ENCODE results near the gene SH3RF1.

The SH3RF1 gene

GRCh38 chr4:169220447-169220846 is 50.3 kb downstream of the SH3RF1 start:
- FAIRE-seq (no peak), DNase-seq (ENCODE audit: insufficient read length, low spot score) (no peak)
- TF ChIP-seq PAX5 (IDR thresholded peaks at IDR 0.05; ENCODE audit: insufficient read depth, low read length, severe bottlenecking), result no peak
- no peak for TF ChIP-seq POU2F2 (IDR thresholded peaks at IDR 0.05; ENCODE audit: low read depth, low read length)
- TF ChIP-seq POLR2AphosphoS5 (IDR thresholded peaks at IDR 0.05; ENCODE audit: low read depth, low read length), result no peak
- no peak for TF ChIP-seq SPI1 (IDR thresholded peaks at IDR 0.05; ENCODE audit: low read depth, low read length)
- no peak for TF ChIP-seq POLR2A (IDR thresholded peaks at IDR 0.05; ENCODE audit: low read depth, low read length)
- TF ChIP-seq TAF1 (IDR thresholded peaks at IDR 0.05; ENCODE audit: low read depth, low read length), result no peak

DNA sequence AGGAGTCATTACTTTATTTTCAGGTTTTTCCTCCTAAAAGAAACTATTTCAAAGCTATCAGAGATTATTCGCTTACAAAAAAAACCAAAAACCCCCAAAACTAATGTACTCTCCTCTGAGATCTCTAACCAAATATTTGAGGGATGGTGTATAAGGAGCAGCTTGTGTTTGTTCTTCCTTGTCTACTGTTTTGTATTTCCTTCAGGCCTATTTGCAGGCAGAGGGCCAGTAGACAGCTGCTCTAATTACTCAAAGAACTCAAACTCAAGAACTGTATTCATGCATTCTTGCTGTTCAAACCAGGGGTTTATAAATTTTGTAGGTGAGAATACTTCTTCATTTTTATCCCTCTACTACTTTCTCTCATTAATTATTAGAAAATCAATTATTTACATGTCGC is 51.3 kb downstream of the SH3RF1 start:
- TF ChIP-seq POLR2AphosphoS5 (IDR thresholded peaks at IDR 0.05; ENCODE audit: low read depth, low read length) (no peak), PAX5 (IDR thresholded peaks at IDR 0.05; ENCODE audit: insufficient read depth, low read length, severe bottlenecking) (no peak)
- DNase-seq (ENCODE audit: insufficient read length, low spot score), result no peak
- no peak for FAIRE-seq

- DNase-seq (ENCODE audit: insufficient read length, low spot score) (no peak), FAIRE-seq (peak; percentile 95)
- TF ChIP-seq PAX5 (IDR thresholded peaks at IDR 0.05; ENCODE audit: insufficient read depth, low read length, severe bottlenecking) (peak; percentile 63), POU2F2 (IDR thresholded peaks at IDR 0.05; ENCODE audit: low read depth, low read length) (no peak)
These were observed 55.1 kb downstream of the SH3RF1 start for GRCh38 chr4:169215656-169216055.

- no peak for FAIRE-seq
- no peak for TF ChIP-seq POU2F2 (IDR thresholded peaks at IDR 0.05; ENCODE audit: low read depth, low read length)
- no peak for TF ChIP-seq POLR2A (IDR thresholded peaks at IDR 0.05; ENCODE audit: low read depth, low read length)
- no peak for TF ChIP-seq SPI1 (IDR thresholded peaks at IDR 0.05; ENCODE audit: low read depth, low read length)
- no peak for TF ChIP-seq POLR2AphosphoS5 (IDR thresholded peaks at IDR 0.05; ENCODE audit: low read depth, low read length)
- no peak for TF ChIP-seq TAF1 (IDR thresholded peaks at IDR 0.05; ENCODE audit: low read depth, low read length)
- no peak for TF ChIP-seq PAX5 (IDR thresholded peaks at IDR 0.05; ENCODE audit: insufficient read depth, low read length, severe bottlenecking)
- no peak for DNase-seq (ENCODE audit: insufficient read length, low spot score)
These were observed 57.8 kb downstream of the SH3RF1 start for GRCh38 chr4:169212981-169213380.

- FAIRE-seq, result no peak
These were observed 60.1 kb downstream of the SH3RF1 start for GRCh38 chr4:169210504-169211118.

GRCh38 chr4:169209388-169209883 is 61.3 kb downstream of the SH3RF1 start:
- TF ChIP-seq SPI1 (IDR thresholded peaks at IDR 0.05; ENCODE audit: low read depth, low read length) (no peak), POU2F2 (IDR thresholded peaks at IDR 0.05; ENCODE audit: low read depth, low read length) (no peak), PAX5 (IDR thresholded peaks at IDR 0.05; ENCODE audit: insufficient read depth, low read length, severe bottlenecking) (no peak), TAF1 (IDR thresholded peaks at IDR 0.05; ENCODE audit: low read depth, low read length) (no peak), POLR2A (IDR thresholded peaks at IDR 0.05; ENCODE audit: low read depth, low read length) (no peak), POLR2AphosphoS5 (IDR thresholded peaks at IDR 0.05; ENCODE audit: low read depth, low read length) (no peak)
- no peak for DNase-seq (ENCODE audit: insufficient read length, low spot score)
- no peak for FAIRE-seq

More at GRCh38 chr4:169210504-169211118, 60.1 kb downstream of the SH3RF1 start:
- no peak for TF ChIP-seq TAF1 (IDR thresholded peaks at IDR 0.05; ENCODE audit: low read depth, low read length)
- peak; percentile 75; the same call in 1 of the 2 replicates for TF ChIP-seq POU2F2 (IDR thresholded peaks at IDR 0.05; ENCODE audit: low read depth, low read length)
- TF ChIP-seq SPI1 (IDR thresholded peaks at IDR 0.05; ENCODE audit: low read depth, low read length), result peak; percentile 70
- DNase-seq (ENCODE audit: insufficient read length, low spot score), result no peak

DNA sequence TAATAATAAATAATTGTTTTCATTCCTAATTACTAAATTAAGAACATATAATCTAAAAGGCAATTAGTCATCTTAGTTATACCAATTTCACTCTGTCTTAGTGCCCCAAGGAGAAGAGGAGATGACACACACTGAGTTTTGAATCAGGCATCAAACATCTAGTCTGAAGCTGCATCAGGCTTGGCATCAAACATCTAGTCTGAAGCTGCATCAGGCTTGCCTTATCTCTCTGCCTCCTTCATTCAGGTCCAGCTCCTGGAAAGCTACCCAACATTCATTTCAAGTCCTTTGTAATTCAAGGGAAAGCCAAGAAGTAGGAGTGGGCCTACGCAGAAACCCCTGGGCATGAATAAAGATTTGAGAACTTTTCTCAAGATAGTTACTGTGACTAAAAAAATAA is 62.2 kb downstream of the SH3RF1 start:
- no peak for FAIRE-seq
- TF ChIP-seq POLR2A (IDR thresholded peaks at IDR 0.05; ENCODE audit: low read depth, low read length) (no peak), PAX5 (IDR thresholded peaks at IDR 0.05; ENCODE audit: insufficient read depth, low read length, severe bottlenecking) (no peak), TAF1 (IDR thresholded peaks at IDR 0.05; ENCODE audit: low read depth, low read length) (no peak), POU2F2 (IDR thresholded peaks at IDR 0.05; ENCODE audit: low read depth, low read length) (no peak), SPI1 (IDR thresholded peaks at IDR 0.05; ENCODE audit: low read depth, low read length) (no peak), POLR2AphosphoS5 (IDR thresholded peaks at IDR 0.05; ENCODE audit: low read depth, low read length) (no peak)
- DNase-seq (ENCODE audit: insufficient read length, low spot score), result no peak

- TF ChIP-seq TAF1 (IDR thresholded peaks at IDR 0.05; ENCODE audit: low read depth, low read length), result no peak
- TF ChIP-seq SPI1 (IDR thresholded peaks at IDR 0.05; ENCODE audit: low read depth, low read length), result no peak
- TF ChIP-seq POLR2A (IDR thresholded peaks at IDR 0.05; ENCODE audit: low read depth, low read length), result no peak
- no peak for TF ChIP-seq PAX5 (IDR thresholded peaks at IDR 0.05; ENCODE audit: insufficient read depth, low read length, severe bottlenecking)
- no peak for TF ChIP-seq POU2F2 (IDR thresholded peaks at IDR 0.05; ENCODE audit: low read depth, low read length)
- no peak for TF ChIP-seq POLR2AphosphoS5 (IDR thresholded peaks at IDR 0.05; ENCODE audit: low read depth, low read length)
- DNase-seq (ENCODE audit: insufficient read length, low spot score), result no peak
- no peak for FAIRE-seq
These were observed 62.7 kb downstream of the SH3RF1 start for GRCh38 chr4:169208090-169208455.

GRCh38 chr4:169207436-169208089 is 63.2 kb downstream of the SH3RF1 start:
- FAIRE-seq (no peak), DNase-seq (ENCODE audit: insufficient read length, low spot score) (no peak)
- TF ChIP-seq POLR2AphosphoS5 (IDR thresholded peaks at IDR 0.05; ENCODE audit: low read depth, low read length), result no peak
- TF ChIP-seq POLR2A (IDR thresholded peaks at IDR 0.05; ENCODE audit: low read depth, low read length), result no peak
- no peak for TF ChIP-seq PAX5 (IDR thresholded peaks at IDR 0.05; ENCODE audit: insufficient read depth, low read length, severe bottlenecking)
- no peak for TF ChIP-seq POU2F2 (IDR thresholded peaks at IDR 0.05; ENCODE audit: low read depth, low read length)
- TF ChIP-seq TAF1 (IDR thresholded peaks at IDR 0.05; ENCODE audit: low read depth, low read length), result no peak
- no peak for TF ChIP-seq SPI1 (IDR thresholded peaks at IDR 0.05; ENCODE audit: low read depth, low read length)

DNA sequence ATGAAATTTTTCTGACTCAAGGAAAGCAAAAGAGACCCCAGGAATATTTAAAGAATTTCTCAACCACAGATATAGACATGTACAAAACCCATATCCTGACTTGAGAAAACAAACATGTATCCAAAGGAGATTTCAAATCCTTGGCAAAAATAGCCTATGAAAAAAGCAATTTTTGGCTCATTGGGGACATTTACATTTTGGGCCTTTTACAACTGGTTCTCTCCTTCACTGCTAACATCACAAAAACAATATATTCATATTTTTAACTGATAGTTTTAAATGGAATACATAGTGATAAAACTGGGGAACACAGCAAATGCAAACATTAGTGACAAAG is 65.0 kb downstream of the SH3RF1 start:
- no peak for DNase-seq (ENCODE audit: insufficient read length, low spot score)
- TF ChIP-seq POLR2A (IDR thresholded peaks at IDR 0.05; ENCODE audit: low read depth, low read length) (no peak), POLR2AphosphoS5 (IDR thresholded peaks at IDR 0.05; ENCODE audit: low read depth, low read length) (no peak), POU2F2 (IDR thresholded peaks at IDR 0.05; ENCODE audit: low read depth, low read length) (no peak), TAF1 (IDR thresholded peaks at IDR 0.05; ENCODE audit: low read depth, low read length) (no peak), SPI1 (IDR thresholded peaks at IDR 0.05; ENCODE audit: low read depth, low read length) (no peak), PAX5 (IDR thresholded peaks at IDR 0.05; ENCODE audit: insufficient read depth, low read length, severe bottlenecking) (no peak)
- no peak for FAIRE-seq

Measured in GM12891 (cell line).